HepG2 (cell line): ENCODE measurements around the gene DLG2. TPM values are rescaled to one million over a fixed set of nuclear protein-coding genes. Genes with fewer than 3 reads are reported as not detected.

ENCODE experiments used
- AHDC1 ChIP-seq: sonication (generic); formaldehyde crosslinking; IDR thresholded peaks from 2 replicates; pipeline ENCODE4 v1.5.1; 2020; ENCODE audit warnings: mild to moderate bottlenecking, missing genetic modification reagents, borderline replicate concordance
- ATF3 ChIP-seq: sonication (generic); formaldehyde crosslinking; IDR thresholded peaks from 2 replicates; pipeline ENCODE4 v1.4.0; 2020; ENCODE audit warnings: missing genetic modification reagents
- BCLAF1 ChIP-seq: fragments of 450-650 bp; IDR thresholded peaks from 2 replicates; pipeline ENCODE4 v1.6.1; 2017; ENCODE audit warnings: mild to moderate bottlenecking
- BRD4 ChIP-seq: sonication (generic); formaldehyde crosslinking; IDR thresholded peaks from 2 replicates; pipeline ENCODE4 v1.4.0; 2020; ENCODE audit warnings: missing genetic modification reagents
- GFI1 ChIP-seq: sonication (generic); formaldehyde crosslinking; IDR thresholded peaks from 2 replicates; pipeline ENCODE4 v1.5.0; 2020; ENCODE audit warnings: missing genetic modification reagents, mild to moderate bottlenecking, borderline replicate concordance
- HMG20A ChIP-seq: IDR thresholded peaks from 2 replicates; pipeline ENCODE4 v1.6.1; 2016; ENCODE audit warnings: borderline replicate concordance
- HNRNPK ChIP-seq: fragments of 200-400 bp; formaldehyde crosslinking; IDR thresholded peaks from 2 replicates; pipeline ENCODE4 v1.6.1; 2018; ENCODE audit warnings: low read length, low read depth, moderate library complexity, mild to moderate bottlenecking; ENCODE audit not compliant: poor library complexity, severe bottlenecking
- NCOA1 ChIP-seq: sonication (generic); formaldehyde crosslinking; IDR thresholded peaks from 2 replicates; pipeline ENCODE4 v1.9.0; 2021; ENCODE audit warnings: missing genetic modification reagents
- U2AF1 ChIP-seq: fragments of 200-400 bp; formaldehyde crosslinking; optimal IDR thresholded peaks from 2 replicates; pipeline ENCODE3; 2017; ENCODE audit warnings: mild to moderate bottlenecking, low read depth, low read length
- ZBTB21 ChIP-seq: sonication (generic); formaldehyde crosslinking; IDR thresholded peaks from 2 replicates; pipeline ENCODE4 v1.4.0; 2020; ENCODE audit warnings: missing genetic modification reagents
- ZBTB4 ChIP-seq: sonication (generic); formaldehyde crosslinking; IDR thresholded peaks from 2 replicates; pipeline ENCODE4 v1.4.0; 2020; ENCODE audit warnings: missing genetic modification reagents, mild to moderate bottlenecking, borderline replicate concordance
- ZBTB7A ChIP-seq: sonication (generic); formaldehyde crosslinking; IDR thresholded peaks from 2 replicates; pipeline ENCODE4 v1.8.0; 2022; ENCODE audit warnings: mild to moderate bottlenecking, missing genetic modification reagents
- ZNF24 ChIP-seq: fragments of 450-650 bp; IDR thresholded peaks from 2 replicates; pipeline ENCODE4 v1.6.1; 2017; ENCODE audit warnings: antibody characterized with exemption, mild to moderate bottlenecking
- ZNF598 ChIP-seq: sonication (generic); formaldehyde crosslinking; IDR thresholded peaks from 2 replicates; pipeline ENCODE4 v1.5.1; 2020; ENCODE audit warnings: mild to moderate bottlenecking, missing genetic modification reagents, borderline replicate concordance
- ZNF605 ChIP-seq: sonication (generic); formaldehyde crosslinking; IDR thresholded peaks from 2 replicates; pipeline ENCODE4 v1.8.0; 2022; ENCODE audit warnings: mild to moderate bottlenecking, missing genetic modification reagents
- ZNF614 ChIP-seq: IDR thresholded peaks from 2 replicates; pipeline ENCODE4 v1.6.1; 2018; ENCODE audit warnings: missing biosample characterization, missing genetic modification reagents, inconsistent platforms, borderline replicate concordance
- ZNF792 ChIP-seq: IDR thresholded peaks from 2 replicates; pipeline ENCODE4 v1.6.1; 2016
- polyA plus RNA-seq, 8 experiments: library from polyadenylated mRNA; depleted of rRNA in 3 of 8; stranded (reverse) in 7 of 8; unstranded in 1 of 8; fragments of >200 nt; fragmentation: Illumina TruSeq in 4 of 8; extraction: Trizol in 4 of 8; gene quantifications; 2 replicates each; pipeline versions ENCODE4 v1.2.1 to v1.2.3, GENCODE V29; 2011 to 2016; ENCODE audit warnings: low read depth in 4 of 8, missing spikeins in 1 of 8, mixed read lengths in 1 of 8; ENCODE audit not compliant: insufficient read depth in 1 of 8
- total RNA-seq, 5 experiments: library from RNA; depleted of rRNA; stranded (reverse); fragments of >200 nt; fragmentation: Illumina TruSeq; extraction: Trizol; gene quantifications; 2 replicates each; pipeline ENCODE4 v1.2.3, GENCODE V29; 2016; ENCODE audit warnings: low read depth in 1 of 5

DLG2 gene
- total and polyA plus RNA-seq, 2 of the 13 experiments (the other 11 are each of a cell fraction or from before 2014, with no cell fraction given), result 0.46 to 1.0 TPM

- TF ChIP-seq ATF3 (CRISPR knock-in tag) (no peak), ZNF605 (CRISPR knock-in tag) (peak; percentile 93), ZNF614 (no peak), ZNF792 (CRISPR knock-in tag) (peak; percentile 49; the same call in 1 of the 2 replicates), ZBTB21 (peak; percentile 66; the same call in 1 of the 2 replicates), NCOA1 (CRISPR knock-in tag) (no peak), AHDC1 (CRISPR knock-in tag) (peak; percentile 69; the same call in 1 of the 2 replicates), U2AF1 (no peak), ZBTB4 (no peak), HMG20A (CRISPR knock-in tag) (no peak), ZBTB7A (CRISPR knock-in tag) (peak; percentile 38; the same call in 1 of the 2 replicates), BRD4 (peak; percentile 36; the same call in 1 of the 2 replicates), ZNF598 (CRISPR knock-in tag) (peak; percentile 70; the same call in 1 of the 2 replicates), HNRNPK (no peak), ZNF24 (no peak), BCLAF1 (no peak), GFI1 (CRISPR knock-in tag) (no peak)
Observed at GRCh38 chr11:85664615-85665481, 37.7 kb upstream of the DLG2 start, which contains the start of gene CREBZF (continued).
